GM12878 (cell line): ENCODE data around the gene REEP2.

Experiments used
- PAX8 ChIP-seq: fragments of 450-650 bp; IDR thresholded peaks from 2 replicates; pipeline ENCODE4 v1.6.1; 2017; ENCODE audit warnings: mild to moderate bottlenecking, moderate library complexity
- POLR2A ChIP-seq: IDR thresholded peaks from 2 replicates; pipeline ENCODE4 v1.6.1; 2011; ENCODE audit warnings: low read depth, mild to moderate bottlenecking, low read length
- SIN3A ChIP-seq: IDR thresholded peaks from 2 replicates; pipeline ENCODE4 v1.6.1; 2012; ENCODE audit warnings: low read depth, low read length, improper control_type of control experiment
- YY1 ChIP-seq: IDR thresholded peaks from 2 replicates; pipeline ENCODE4 v1.6.1; 2011; ENCODE audit warnings: low read depth, mild to moderate bottlenecking, low read length

DNA sequence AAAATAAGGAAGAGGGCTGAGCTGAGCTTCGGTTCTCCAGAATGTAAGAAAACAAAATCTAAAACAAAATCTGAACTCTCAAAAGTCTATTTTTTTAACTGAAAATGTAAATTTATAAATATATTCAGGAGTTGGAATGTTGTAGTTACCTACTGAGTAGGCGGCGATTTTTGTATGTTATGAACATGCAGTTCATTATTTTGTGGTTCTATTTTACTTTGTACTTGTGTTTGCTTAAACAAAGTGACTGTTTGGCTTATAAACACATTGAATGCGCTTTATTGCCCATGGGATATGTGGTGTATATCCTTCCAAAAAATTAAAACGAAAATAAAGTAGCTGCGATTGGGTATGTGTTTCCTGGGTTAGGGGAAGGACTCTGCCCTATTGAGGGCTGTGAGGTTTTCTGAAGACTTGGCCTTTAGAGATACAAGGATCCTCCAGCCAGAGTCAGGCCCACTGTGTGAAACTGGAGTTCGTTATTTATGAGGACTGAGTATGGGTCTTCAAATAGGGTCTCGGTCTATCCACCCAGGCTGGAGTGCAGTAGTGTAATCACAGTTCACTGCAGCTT is 30.2 kb downstream of the REEP2 start:
- TF ChIP-seq SIN3A: no peak
- TF ChIP-seq PAX8: no peak
- no peak for TF ChIP-seq POLR2A
- no peak for TF ChIP-seq YY1
